Ishikawa (cell line): ENCODE measurements around the gene GFRA1.

Source experiments
- CEBPB ChIP-seq: IDR thresholded peaks from 2 replicates; pipeline ENCODE4 v1.6.1; 2012
- CREB1 ChIP-seq: IDR thresholded peaks from 2 replicates; pipeline ENCODE4 v1.6.1; 2012; ENCODE audit warnings: low read depth
- EGR1 ChIP-seq: IDR thresholded peaks from 2 replicates; pipeline ENCODE4 v1.6.1; 2012
- EP300 ChIP-seq: IDR thresholded peaks from 2 replicates; pipeline ENCODE4 v1.6.1; 2012; ENCODE audit warnings: borderline replicate concordance
- FOXM1 ChIP-seq: IDR thresholded peaks from 2 replicates; pipeline ENCODE4 v1.6.1; 2012; ENCODE audit warnings: low read depth, borderline replicate concordance
- NFIC ChIP-seq: IDR thresholded peaks from 2 replicates; pipeline ENCODE4 v1.6.1; 2012
- RAD21 ChIP-seq: IDR thresholded peaks from 2 replicates; pipeline ENCODE4 v1.6.1; 2012; ENCODE audit warnings: low read depth
- TAF1 ChIP-seq: IDR thresholded peaks from 2 replicates; pipeline ENCODE4 v1.6.1; 2012; ENCODE audit warnings: low read depth, mild to moderate bottlenecking
- TCF12 ChIP-seq: IDR thresholded peaks from 2 replicates; pipeline ENCODE4 v1.6.1; 2012; ENCODE audit warnings: low read depth
- TEAD4 ChIP-seq: IDR thresholded peaks from 2 replicates; pipeline ENCODE4 v1.6.1; 2012
- YY1 ChIP-seq: IDR thresholded peaks from 2 replicates; pipeline ENCODE4 v1.6.1; 2012; ENCODE audit warnings: low read depth
- ZBTB7A ChIP-seq: IDR thresholded peaks from 2 replicates; pipeline ENCODE4 v1.6.1; 2012; ENCODE audit warnings: low read depth
- TF ChIP-seq, protein P1 (sequence below): IDR thresholded peaks from 2 replicates; pipeline ENCODE4 v1.6.1; 2012
- TF ChIP-seq, protein P2 (sequence below): IDR thresholded peaks from 2 replicates; pipeline ENCODE4 v1.6.1; 2012; ENCODE audit warnings: low read depth, mild to moderate bottlenecking
- TF ChIP-seq, protein P3 (sequence below): IDR thresholded peaks from 2 replicates; pipeline ENCODE4 v1.6.1; 2012

GFRA1 gene

DNA sequence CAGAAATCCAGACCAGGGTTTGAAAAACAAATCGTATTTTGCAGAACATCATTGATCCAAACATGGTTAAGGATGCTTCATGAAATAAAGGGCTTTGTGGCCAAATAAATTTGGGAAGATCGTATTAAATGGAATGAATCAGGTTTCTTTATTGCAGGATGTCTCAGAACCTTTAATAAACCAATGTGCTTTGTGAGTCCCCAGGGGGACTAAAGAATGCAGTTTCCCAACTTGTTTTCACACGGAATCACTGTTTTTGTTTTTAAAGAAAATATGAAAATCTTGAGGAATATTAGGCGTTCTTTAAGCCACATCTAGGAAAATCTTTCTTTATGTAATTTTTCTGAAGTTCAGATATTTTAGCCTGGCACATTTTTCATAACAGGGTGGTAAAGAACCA lies 34.4 kb upstream of the GFRA1 start:
- no peak for TF ChIP-seq FOXM1
- no peak for TF ChIP-seq NFIC
- no peak for TF ChIP-seq RAD21
- TF ChIP-seq CREB1: no peak
- TF ChIP-seq, protein P1, sequence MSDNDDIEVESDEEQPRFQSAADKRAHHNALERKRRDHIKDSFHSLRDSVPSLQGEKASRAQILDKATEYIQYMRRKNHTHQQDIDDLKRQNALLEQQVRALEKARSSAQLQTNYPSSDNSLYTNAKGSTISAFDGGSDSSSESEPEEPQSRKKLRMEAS: no peak
- TF ChIP-seq YY1: no peak
- no peak for TF ChIP-seq ZBTB7A
- no peak for TF ChIP-seq CEBPB
- no peak for TF ChIP-seq TAF1
- no peak for TF ChIP-seq TCF12
- no peak for TF ChIP-seq EP300
- TF ChIP-seq, protein P2, sequence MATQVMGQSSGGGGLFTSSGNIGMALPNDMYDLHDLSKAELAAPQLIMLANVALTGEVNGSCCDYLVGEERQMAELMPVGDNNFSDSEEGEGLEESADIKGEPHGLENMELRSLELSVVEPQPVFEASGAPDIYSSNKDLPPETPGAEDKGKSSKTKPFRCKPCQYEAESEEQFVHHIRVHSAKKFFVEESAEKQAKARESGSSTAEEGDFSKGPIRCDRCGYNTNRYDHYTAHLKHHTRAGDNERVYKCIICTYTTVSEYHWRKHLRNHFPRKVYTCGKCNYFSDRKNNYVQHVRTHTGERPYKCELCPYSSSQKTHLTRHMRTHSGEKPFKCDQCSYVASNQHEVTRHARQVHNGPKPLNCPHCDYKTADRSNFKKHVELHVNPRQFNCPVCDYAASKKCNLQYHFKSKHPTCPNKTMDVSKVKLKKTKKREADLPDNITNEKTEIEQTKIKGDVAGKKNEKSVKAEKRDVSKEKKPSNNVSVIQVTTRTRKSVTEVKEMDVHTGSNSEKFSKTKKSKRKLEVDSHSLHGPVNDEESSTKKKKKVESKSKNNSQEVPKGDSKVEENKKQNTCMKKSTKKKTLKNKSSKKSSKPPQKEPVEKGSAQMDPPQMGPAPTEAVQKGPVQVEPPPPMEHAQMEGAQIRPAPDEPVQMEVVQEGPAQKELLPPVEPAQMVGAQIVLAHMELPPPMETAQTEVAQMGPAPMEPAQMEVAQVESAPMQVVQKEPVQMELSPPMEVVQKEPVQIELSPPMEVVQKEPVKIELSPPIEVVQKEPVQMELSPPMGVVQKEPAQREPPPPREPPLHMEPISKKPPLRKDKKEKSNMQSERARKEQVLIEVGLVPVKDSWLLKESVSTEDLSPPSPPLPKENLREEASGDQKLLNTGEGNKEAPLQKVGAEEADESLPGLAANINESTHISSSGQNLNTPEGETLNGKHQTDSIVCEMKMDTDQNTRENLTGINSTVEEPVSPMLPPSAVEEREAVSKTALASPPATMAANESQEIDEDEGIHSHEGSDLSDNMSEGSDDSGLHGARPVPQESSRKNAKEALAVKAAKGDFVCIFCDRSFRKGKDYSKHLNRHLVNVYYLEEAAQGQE: no peak
- TF ChIP-seq, protein P3, sequence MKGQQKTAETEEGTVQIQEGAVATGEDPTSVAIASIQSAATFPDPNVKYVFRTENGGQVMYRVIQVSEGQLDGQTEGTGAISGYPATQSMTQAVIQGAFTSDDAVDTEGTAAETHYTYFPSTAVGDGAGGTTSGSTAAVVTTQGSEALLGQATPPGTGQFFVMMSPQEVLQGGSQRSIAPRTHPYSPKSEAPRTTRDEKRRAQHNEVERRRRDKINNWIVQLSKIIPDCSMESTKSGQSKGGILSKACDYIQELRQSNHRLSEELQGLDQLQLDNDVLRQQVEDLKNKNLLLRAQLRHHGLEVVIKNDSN: no peak
- TF ChIP-seq TEAD4: no peak
- TF ChIP-seq EGR1: no peak

DNA sequence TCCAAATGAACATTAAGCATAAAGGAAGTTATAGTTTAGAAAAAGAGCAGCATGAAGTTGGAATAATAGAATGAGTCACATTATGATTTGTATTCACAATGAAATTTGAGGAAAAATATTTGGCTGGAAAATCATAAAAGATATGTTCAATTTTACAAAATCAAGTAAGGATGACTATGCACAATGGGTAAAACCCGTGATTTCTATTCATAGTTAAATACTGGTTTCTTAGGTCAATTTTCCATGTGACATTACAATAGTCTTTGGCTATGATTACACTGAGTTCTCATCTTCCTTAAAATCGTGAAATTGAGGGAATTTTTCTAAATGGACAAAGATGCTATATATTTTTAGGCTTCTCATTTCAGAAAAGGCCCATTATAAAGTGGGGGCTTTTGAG lies 33.8 kb upstream of the GFRA1 start:
- TF ChIP-seq, protein P2: no peak
- TF ChIP-seq EGR1 (no peak), FOXM1 (no peak), RAD21 (no peak), EP300 (no peak), CREB1 (no peak), TEAD4 (no peak)

DNA sequence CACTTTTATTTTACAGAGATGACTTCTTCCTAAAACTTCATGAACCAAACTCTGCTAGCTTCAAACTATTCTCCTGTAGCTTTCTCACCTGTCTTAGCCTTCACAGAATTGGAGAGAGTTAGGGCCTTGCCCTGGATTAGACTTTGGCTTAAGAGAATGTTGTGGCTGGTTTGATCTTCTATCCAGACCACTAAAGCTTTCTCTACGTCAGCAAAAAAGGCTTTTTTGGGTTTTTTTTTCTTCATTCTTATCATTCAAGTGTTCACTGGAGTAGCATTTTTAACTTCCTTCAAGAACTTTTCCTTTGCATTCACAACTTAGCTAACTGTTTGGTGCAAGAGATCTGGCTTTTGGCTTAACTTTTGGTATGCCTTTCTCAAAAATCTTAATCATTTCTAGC lies 31.9 kb upstream of the GFRA1 start:
- TF ChIP-seq, protein P3: no peak
- TF ChIP-seq, protein P1: no peak
- no peak for TF ChIP-seq TAF1
- no peak for TF ChIP-seq EGR1
- TF ChIP-seq FOXM1: no peak
- no peak for TF ChIP-seq TCF12
- TF ChIP-seq RAD21: no peak

DNA sequence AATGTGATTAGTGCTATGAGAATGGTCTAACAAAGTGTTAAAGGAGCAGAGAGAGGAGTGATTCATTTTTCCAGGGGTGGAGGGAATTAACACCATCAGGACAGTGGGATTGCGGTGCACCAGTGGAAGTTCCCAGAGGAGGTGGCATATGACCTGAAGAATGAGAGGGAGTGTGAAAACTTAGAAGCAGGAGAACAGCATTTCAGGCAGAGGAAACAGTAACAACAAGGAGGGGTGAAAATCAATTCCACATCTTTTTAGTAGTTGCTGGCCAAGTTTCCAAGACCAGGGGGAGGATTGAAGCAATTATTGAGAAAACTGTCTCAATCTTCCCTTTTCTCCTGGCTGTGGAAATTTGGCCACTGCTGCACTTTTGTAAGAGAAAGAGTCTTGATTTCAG lies 27.5 kb upstream of the GFRA1 start:
- TF ChIP-seq, protein P2: no peak
- TF ChIP-seq FOXM1: no peak
- TF ChIP-seq RAD21: no peak
- TF ChIP-seq ZBTB7A: no peak
- TF ChIP-seq EGR1: no peak
- TF ChIP-seq EP300: no peak
- TF ChIP-seq CREB1: no peak
- TF ChIP-seq TCF12: no peak
- TF ChIP-seq NFIC: no peak
- TF ChIP-seq CEBPB: no peak

DNA sequence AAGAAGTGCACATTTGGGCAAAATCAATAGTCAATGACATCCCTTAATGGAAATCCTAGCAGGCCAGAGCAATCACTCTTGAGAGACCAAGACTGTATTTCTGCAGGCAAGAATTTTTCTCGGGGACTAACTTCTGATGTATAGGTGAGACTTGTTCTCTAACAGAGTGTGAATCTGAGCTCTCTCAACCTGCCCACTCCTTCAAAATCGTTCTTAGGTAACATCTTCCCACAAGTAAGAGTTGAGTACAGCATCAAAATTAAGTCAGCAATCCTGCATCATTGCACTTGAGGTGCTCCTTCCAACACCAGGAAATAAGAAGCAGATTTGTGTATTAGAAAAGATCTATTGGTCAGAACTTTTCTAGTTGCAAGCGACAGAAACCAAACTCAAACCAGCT lies 25.6 kb upstream of the GFRA1 start:
- TF ChIP-seq YY1 (no peak), FOXM1 (no peak), NFIC (no peak), TAF1 (no peak), EP300 (no peak), CREB1 (no peak), RAD21 (no peak)
- TF ChIP-seq, protein P3: no peak
